Astrocyte (in vitro differentiated cells and primary cell): Measurements from ENCODE around the gene PROSER3. TPM values are rescaled to one million over a fixed set of nuclear protein-coding genes. Genes with fewer than 3 reads are reported as not detected.

Experiments used
- DNase-seq: peaks from one replicate; pipeline ENCODE4 v3.0.0-alpha.2; 2010; ENCODE audit warnings: low read depth
- FAIRE-seq: peaks from 2 replicates; lab custom pipeline; 2011; peaks lifted over from hg19 to GRCh38; lab: Jason Lieb, UNC
- H2AFZ ChIP-seq: 2 replicates; pipeline ENCODE4 v1.6.0; 2012; ENCODE audit warnings: low read depth, low read length, inconsistent platforms
- H3K27ac ChIP-seq: 2 replicates; pipeline ENCODE4 v1.5.1; 2011; ENCODE audit warnings: low read depth, low read length, inconsistent platforms
- H3K27me3 ChIP-seq: 2 replicates; pipeline ENCODE4 v1.6.0; 2011; ENCODE audit warnings: low read length, inconsistent platforms; ENCODE audit not compliant: insufficient read depth
- H3K36me3 ChIP-seq: 2 replicates; pipeline ENCODE4 v1.5.1; 2011; ENCODE audit warnings: low read length, inconsistent platforms; ENCODE audit not compliant: insufficient read depth
- H3K4me1 ChIP-seq: 2 replicates; pipeline ENCODE4 v1.5.1; 2011; ENCODE audit warnings: low read length, inconsistent platforms; ENCODE audit not compliant: insufficient read depth
- H3K4me2 ChIP-seq: 2 replicates; pipeline ENCODE4 v1.6.0; 2012; ENCODE audit warnings: low read length, inconsistent platforms
- H3K4me3 ChIP-seq: 2 replicates; pipeline ENCODE4 v1.5.1; 2011; ENCODE audit warnings: low read depth, mild to moderate bottlenecking, low read length, inconsistent platforms; ENCODE audit not compliant: insufficient read depth
- H3K79me2 ChIP-seq: 2 replicates; pipeline ENCODE4 v1.6.0; 2012; ENCODE audit warnings: mild to moderate bottlenecking, low read length, inconsistent platforms; ENCODE audit not compliant: insufficient read depth
- H3K9ac ChIP-seq: 2 replicates; pipeline ENCODE4 v1.6.0; 2012; ENCODE audit warnings: mild to moderate bottlenecking, low read length, inconsistent platforms
- H3K9me3 ChIP-seq: 2 replicates; pipeline ENCODE4 v1.5.1; 2012; ENCODE audit warnings: low read depth, mild to moderate bottlenecking, low read length, inconsistent platforms; ENCODE audit not compliant: insufficient read depth
- H4K20me1 ChIP-seq: 2 replicates; pipeline ENCODE4 v1.6.0; 2012; ENCODE audit warnings: low read length, inconsistent platforms; ENCODE audit not compliant: insufficient read depth
- H3K27ac Mint-ChIP-seq: one replicate; pipeline ENCODE4 v1.8.0; 2021; ENCODE audit warnings: mild to moderate bottlenecking, mixed read lengths; ENCODE audit not compliant: unreplicated experiment
- H3K27me3 Mint-ChIP-seq: one replicate; pipeline ENCODE4 v1.8.0; 2021; ENCODE audit warnings: low read depth, mixed read lengths; ENCODE audit not compliant: unreplicated experiment
- H3K36me3 Mint-ChIP-seq: one replicate; pipeline ENCODE4 v1.8.0; 2021; ENCODE audit warnings: low read depth, mixed read lengths; ENCODE audit not compliant: unreplicated experiment
- H3K4me1 Mint-ChIP-seq: one replicate; pipeline ENCODE4 v1.8.0; 2021; ENCODE audit warnings: low read depth, mixed read lengths; ENCODE audit not compliant: unreplicated experiment
- H3K4me3 Mint-ChIP-seq: one replicate; pipeline ENCODE4 v1.8.0; 2021; ENCODE audit warnings: mild to moderate bottlenecking, moderate library complexity, mixed read lengths; ENCODE audit not compliant: unreplicated experiment
- H3K9me3 Mint-ChIP-seq: one replicate; pipeline ENCODE4 v1.8.0; 2021; ENCODE audit warnings: mild to moderate bottlenecking, mixed read lengths; ENCODE audit not compliant: unreplicated experiment
- EZH2 ChIP-seq: IDR thresholded peaks from 2 replicates; pipeline ENCODE4 v1.6.1; 2012; ENCODE audit warnings: mild to moderate bottlenecking, low read length, inconsistent platforms; ENCODE audit not compliant: insufficient read depth
- total RNA-seq: library from RNA; stranded (reverse); gene quantifications from 2 replicates; pipeline ENCODE4 v1.2.1, GENCODE V29; 2021
- TF ChIP-seq, protein P1 (sequence below): IDR thresholded peaks from 2 replicates; pipeline ENCODE4 v1.5.1; 2011; ENCODE audit warnings: low read depth, mild to moderate bottlenecking, inconsistent platforms, low read length, moderate library complexity; ENCODE audit not compliant: insufficient read depth

The PROSER3 gene
- total RNA-seq, 1 donor from 2014 or later, result 35.6 TPM

DNA sequence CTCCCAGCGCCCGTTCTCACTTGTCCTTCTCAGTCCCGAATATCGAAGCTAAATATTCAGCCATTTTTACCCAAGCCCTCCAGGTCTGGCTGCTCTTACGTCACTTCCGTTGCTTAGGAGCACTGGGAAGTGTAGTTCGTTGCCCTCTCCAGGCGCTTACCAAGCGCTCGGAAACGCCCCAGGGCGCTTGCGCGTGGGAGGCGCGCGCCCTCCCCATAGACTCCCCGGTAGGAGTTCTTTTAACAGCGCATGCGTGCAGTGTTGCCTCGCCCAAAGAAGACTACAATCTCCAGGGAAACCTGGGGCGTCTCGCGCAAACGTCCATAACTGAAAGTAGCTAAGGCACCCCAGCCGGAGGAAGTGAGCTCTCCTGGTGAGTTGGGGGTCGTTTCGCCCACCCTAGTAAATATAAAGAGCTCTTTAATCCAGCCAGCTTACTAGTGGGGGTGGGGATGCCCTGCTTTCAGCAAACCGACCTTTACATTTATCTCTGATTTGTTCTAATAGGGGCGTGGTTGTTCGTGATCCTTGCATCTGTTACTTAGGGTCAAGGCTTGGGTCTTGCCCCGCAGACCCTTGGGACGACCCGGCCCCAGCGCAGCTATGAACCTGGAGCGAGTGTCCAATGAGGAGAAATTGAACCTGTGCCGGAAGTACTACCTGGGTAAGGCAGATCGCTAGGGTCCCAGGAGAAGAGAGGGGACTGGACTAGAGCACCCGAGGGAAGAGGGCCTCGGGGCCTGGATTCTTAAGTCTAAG, 12.5 kb upstream of the PROSER3 start, which contains the start of the genes PSENEN and U2AF1L4:
Gene PSENEN, plus strand, starts transcription at position 324 of the 759 bp plus-strand sequence. Its CDS starts 280 bp downstream, at position 604.
Gene U2AF1L4, minus strand, starts transcription at position 91 of the 759 bp plus-strand sequence. Its CDS starts 27 bp downstream, at position 64.
- Histone ChIP-seq H3K36me3 (no peaks in the 10 kb centered on the region), H4K20me1 (peaks cover 9% of the 10 kb centered on the region), H3K4me2 (peak within 1 kb of the TSS; percentile 91), H3K27me3 (no peaks in the 10 kb centered on the region), H3K27ac (peak within 1 kb of the TSS; percentile 95), H2AFZ (peak within 1 kb of the TSS; percentile 75), H3K9me3 (no peaks in the 10 kb centered on the region), H3K79me2 (peaks cover 40% of the 10 kb centered on the region), H3K9ac (peak within 1 kb of the TSS; percentile 98), H3K4me1 (peaks cover 15% of the 10 kb centered on the region), H3K4me3 (peak within 1 kb of the TSS; percentile 91)
- TF ChIP-seq, protein P1, sequence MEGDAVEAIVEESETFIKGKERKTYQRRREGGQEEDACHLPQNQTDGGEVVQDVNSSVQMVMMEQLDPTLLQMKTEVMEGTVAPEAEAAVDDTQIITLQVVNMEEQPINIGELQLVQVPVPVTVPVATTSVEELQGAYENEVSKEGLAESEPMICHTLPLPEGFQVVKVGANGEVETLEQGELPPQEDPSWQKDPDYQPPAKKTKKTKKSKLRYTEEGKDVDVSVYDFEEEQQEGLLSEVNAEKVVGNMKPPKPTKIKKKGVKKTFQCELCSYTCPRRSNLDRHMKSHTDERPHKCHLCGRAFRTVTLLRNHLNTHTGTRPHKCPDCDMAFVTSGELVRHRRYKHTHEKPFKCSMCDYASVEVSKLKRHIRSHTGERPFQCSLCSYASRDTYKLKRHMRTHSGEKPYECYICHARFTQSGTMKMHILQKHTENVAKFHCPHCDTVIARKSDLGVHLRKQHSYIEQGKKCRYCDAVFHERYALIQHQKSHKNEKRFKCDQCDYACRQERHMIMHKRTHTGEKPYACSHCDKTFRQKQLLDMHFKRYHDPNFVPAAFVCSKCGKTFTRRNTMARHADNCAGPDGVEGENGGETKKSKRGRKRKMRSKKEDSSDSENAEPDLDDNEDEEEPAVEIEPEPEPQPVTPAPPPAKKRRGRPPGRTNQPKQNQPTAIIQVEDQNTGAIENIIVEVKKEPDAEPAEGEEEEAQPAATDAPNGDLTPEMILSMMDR, result no peak
- no peak for TF ChIP-seq EZH2
- Mint-ChIP-seq H3K4me3 (peak within 1 kb of the TSS; percentile 99), H3K27ac (peak within 1 kb of the TSS; percentile 98), H3K4me1 (peaks cover 22% of the 10 kb centered on the region), H3K9me3 (no peaks in the 10 kb centered on the region), H3K27me3 (no peaks in the 10 kb centered on the region), H3K36me3 (peaks cover 3% of the 10 kb centered on the region)
- peak; percentile 96 for DNase-seq
- FAIRE-seq, result peak; percentile 60

DNA sequence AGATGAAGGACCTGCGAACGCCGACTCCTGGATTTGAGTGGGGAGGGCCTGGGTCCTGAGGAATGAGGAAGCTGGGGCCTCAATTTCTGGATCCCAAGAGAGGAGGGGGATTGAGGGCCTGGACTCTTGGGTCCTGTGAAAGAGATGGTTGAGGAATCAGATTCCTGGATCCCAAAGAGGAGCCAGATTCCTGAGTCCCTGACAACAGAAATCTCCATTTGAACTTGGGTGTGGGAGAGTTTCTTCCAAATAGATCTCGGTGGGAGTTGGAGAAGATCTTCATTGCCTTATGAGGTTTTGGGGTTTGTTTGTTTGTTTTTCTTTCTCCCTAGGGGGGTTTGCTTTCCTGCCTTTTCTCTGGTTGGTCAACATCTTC, 11.9 kb upstream of the PROSER3 start:
- H3K9me3 Mint-ChIP-seq, result no peaks in the 10 kb centered on the region
- H3K4me3 Mint-ChIP-seq, result peak overlapping the region; percentile 99
- no peak overlapping the region for H2AFZ ChIP-seq
- no peaks in the 10 kb centered on the region for H3K36me3 ChIP-seq
- TF ChIP-seq, protein P1, result no peak
- TF ChIP-seq EZH2, result no peak
- peak overlapping the region; percentile 98 for H3K9ac ChIP-seq
- H4K20me1 ChIP-seq, result peaks cover 9% of the 10 kb centered on the region
- peaks cover 22% of the 10 kb centered on the region for H3K4me1 Mint-ChIP-seq
- H3K27ac Mint-ChIP-seq, result peak overlapping the region; percentile 98
- FAIRE-seq (no peak), DNase-seq (no peak)
- peak overlapping the region; percentile 95 for H3K27ac ChIP-seq
- peaks cover 3% of the 10 kb centered on the region for H3K36me3 Mint-ChIP-seq
- H3K27me3 Mint-ChIP-seq, result no peaks in the 10 kb centered on the region
- H3K4me2 ChIP-seq, result peak overlapping the region; percentile 91
- no peaks in the 10 kb centered on the region for H3K9me3 ChIP-seq
- peaks cover 10% of the 10 kb centered on the region for H3K4me1 ChIP-seq
- H3K79me2 ChIP-seq, result peaks cover 43% of the 10 kb centered on the region
- H3K4me3 ChIP-seq, result peak overlapping the region; percentile 91
- H3K27me3 ChIP-seq, result no peaks in the 10 kb centered on the region
